RWPE1 (cell line): Measurements from ENCODE around the gene B3GAT1.

Experiments
- CTCF ChIA-PET: fragments of 350-600 bp; sonication (Branson Sonifier 250); formaldehyde crosslinking; extraction: SDS; loops from one replicate; lab custom pipeline; 2021; lab: Yijun Ruan, JAX
- POLR2A ChIA-PET: fragments of 400-600 bp; formaldehyde crosslinking; extraction: SDS; loops from one replicate; lab custom pipeline; 2020; ENCODE audit warnings: antibody characterized with exemption; ENCODE audit not compliant: low non-redundant PET; lab: Yijun Ruan, JAX
- DNase-seq: peaks from one replicate; pipeline ENCODE4 v3.0.0; 2012; ENCODE audit warnings: low spot score
- H3K27ac ChIP-seq: fragments of 450-650 bp; 2 replicates; pipeline ENCODE4 v1.5.1; 2017
- TF ChIP-seq, protein P1 (sequence below): fragments of 450-650 bp; conservative IDR thresholded peaks from 2 replicates; pipeline ENCODE4 v1.5.1; 2017; ENCODE audit warnings: low read depth, mild to moderate bottlenecking

Gene B3GAT1

GRCh38 chr11:134442246-134442645 is 30.2 kb upstream of the B3GAT1 start:
- no peak for DNase-seq
- TF ChIP-seq, protein P1, sequence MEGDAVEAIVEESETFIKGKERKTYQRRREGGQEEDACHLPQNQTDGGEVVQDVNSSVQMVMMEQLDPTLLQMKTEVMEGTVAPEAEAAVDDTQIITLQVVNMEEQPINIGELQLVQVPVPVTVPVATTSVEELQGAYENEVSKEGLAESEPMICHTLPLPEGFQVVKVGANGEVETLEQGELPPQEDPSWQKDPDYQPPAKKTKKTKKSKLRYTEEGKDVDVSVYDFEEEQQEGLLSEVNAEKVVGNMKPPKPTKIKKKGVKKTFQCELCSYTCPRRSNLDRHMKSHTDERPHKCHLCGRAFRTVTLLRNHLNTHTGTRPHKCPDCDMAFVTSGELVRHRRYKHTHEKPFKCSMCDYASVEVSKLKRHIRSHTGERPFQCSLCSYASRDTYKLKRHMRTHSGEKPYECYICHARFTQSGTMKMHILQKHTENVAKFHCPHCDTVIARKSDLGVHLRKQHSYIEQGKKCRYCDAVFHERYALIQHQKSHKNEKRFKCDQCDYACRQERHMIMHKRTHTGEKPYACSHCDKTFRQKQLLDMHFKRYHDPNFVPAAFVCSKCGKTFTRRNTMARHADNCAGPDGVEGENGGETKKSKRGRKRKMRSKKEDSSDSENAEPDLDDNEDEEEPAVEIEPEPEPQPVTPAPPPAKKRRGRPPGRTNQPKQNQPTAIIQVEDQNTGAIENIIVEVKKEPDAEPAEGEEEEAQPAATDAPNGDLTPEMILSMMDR, result no peak
- ChIA-PET CTCF (no interaction called here), POLR2A (no interaction called here)
- no peak overlapping the region for H3K27ac ChIP-seq

DNA sequence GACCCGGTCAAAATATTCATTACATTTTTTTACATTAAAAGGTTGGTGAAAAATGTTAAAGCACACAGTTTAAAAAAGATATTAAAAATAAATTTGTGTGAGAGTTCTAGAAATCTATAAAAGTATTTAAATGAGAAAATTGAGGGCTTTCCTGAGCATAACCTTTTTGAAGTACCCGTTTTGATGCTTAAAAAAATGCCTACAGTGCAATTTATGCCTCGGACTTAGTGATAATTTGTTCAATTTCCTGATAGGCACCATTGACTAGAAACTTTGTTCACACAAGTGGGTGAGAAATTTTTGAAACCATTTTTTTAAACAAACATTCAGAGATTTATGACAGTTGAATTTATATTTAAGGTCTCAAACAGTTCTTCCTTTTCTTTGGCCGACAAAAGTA is 29.7 kb upstream of the B3GAT1 start:
- ChIA-PET POLR2A (no interaction called here), CTCF (no interaction called here)
- TF ChIP-seq, protein P1, result no peak
- DNase-seq, result no peak
- no peak overlapping the region for H3K27ac ChIP-seq

DNA sequence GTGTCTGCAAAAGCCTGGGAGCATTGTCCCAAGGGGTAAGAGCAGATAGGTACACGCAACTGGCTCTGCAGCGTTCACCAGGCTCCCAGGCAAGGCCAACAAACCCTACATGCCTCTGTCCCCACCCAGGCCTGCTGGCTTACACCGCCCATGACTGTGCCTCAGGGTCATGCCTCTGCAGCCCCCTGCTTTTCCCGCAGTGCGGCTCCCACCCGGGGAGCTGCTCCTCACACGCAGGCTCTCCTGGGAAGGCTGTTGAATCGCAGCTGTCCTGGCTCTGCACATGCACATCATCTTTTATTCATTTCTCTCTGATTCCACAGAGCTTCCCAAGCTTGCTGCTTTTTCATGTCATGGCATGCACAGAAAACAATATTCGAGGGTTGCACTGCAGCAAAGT is 29.2 kb upstream of the B3GAT1 start:
- H3K27ac ChIP-seq, result no peak overlapping the region
- TF ChIP-seq, protein P1, result no peak
- CTCF ChIA-PET, result no interaction called here
- no peak for DNase-seq
- POLR2A ChIA-PET, result no interaction called here

DNA sequence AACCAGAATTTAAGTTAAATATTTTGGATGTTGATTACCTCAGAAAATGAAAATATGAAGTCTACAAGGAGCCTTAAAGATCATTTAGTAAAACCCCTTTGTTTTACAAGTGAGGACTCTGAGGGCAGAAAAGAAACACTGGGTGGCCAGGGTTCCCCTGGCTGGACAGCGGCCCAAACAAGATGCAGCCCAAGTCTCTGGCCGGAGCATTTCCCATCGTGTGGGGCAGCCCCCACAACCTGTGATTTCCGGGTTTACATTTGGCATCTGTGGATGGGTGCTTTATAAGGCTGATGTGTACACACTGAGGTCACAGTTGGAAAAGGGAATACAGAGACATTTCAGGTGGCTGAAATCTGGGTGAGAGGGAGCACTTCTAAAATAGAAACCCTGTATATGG is 28.8 kb upstream of the B3GAT1 start:
- ChIA-PET POLR2A (no interaction called here), CTCF (no interaction called here)
- no peak overlapping the region for H3K27ac ChIP-seq
- DNase-seq, result no peak
- TF ChIP-seq, protein P1, result no peak

GRCh38 chr11:134438542-134439537 is 26.8 kb upstream of the B3GAT1 start:
- H3K27ac ChIP-seq, result no peak overlapping the region
- ChIA-PET POLR2A (no interaction called here), CTCF (no interaction called here)
- TF ChIP-seq, protein P1, result no peak
- DNase-seq, result no peak

DNA sequence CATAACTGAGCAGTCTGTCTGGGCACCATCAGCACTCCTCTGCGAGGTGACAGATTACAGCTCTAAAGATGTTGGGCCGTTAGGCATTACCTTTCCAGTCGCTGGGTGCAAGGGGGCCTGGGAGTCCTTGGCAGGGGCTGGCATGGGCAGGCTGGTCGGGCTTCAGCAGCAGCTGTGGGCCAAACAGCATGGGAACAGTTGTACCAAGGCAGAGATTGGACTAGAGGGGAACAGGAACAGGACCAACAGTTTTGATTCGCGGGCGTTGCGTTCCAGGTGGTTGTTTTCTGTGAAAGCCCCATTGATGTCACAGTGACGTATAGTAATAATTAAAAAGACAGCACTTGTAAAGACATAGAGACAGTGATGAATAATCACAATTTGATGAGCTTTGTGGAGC is 25.8 kb upstream of the B3GAT1 start:
- no peak overlapping the region for H3K27ac ChIP-seq
- TF ChIP-seq, protein P1, result no peak
- DNase-seq, result no peak
- CTCF ChIA-PET, result no interaction called here
- POLR2A ChIA-PET, result no interaction called here
